Pancreas (tissue), 10 donors: Measurements from ENCODE around the gene TRAK1. TPM values are rescaled to one million over a fixed set of nuclear protein-coding genes. Genes with fewer than 3 reads are reported as not detected.
A peak's percentile ranks its signal among the peaks of the same experiment; 100 is the strongest.

ENCODE experiments used
- ATAC-seq, 4 donors: fragments of 200-7000 bp; cut with Tn5 transposase; one replicate each; pipeline versions ENCODE4 v1.8.0 to v1.9.1; 2020; ENCODE audit warnings: mild to moderate bottlenecking in 4 of 4, moderate library complexity in 4 of 4
- DNase-seq, 6 donors: peaks; one replicate each; pipeline ENCODE4 v3.0.0-alpha.2; 2020
- FAIRE-seq: peaks from 2 replicates; lab custom pipeline; 2012; peaks lifted over from hg19 to GRCh38; lab: Jason Lieb, UNC
- H3K27ac ChIP-seq, 4 donors: fragments of 200-600 bp; sonication (generic); 1 replicate in 3 of 4; 2 replicates in 1 of 4; pipeline versions ENCODE4 v1.5.0 to v1.8.0; 2020
- H3K27me3 ChIP-seq, 4 donors: fragments of 200-600 bp; one replicate each; pipeline ENCODE4 v1.8.0; 2021
- H3K36me3 ChIP-seq, 3 donors: fragments of 200-600 bp; sonication (generic) in 1 of 3; one replicate each; pipeline versions ENCODE4 v1.5.0 to v1.8.0; 2020 to 2021
- H3K4me1 ChIP-seq, 3 donors: fragments of 200-600 bp; one replicate each; pipeline ENCODE4 v1.8.0; 2021
- H3K4me3 ChIP-seq, 4 donors: fragments of 200-600 bp; sonication (generic) in 2 of 4; one replicate each; pipeline versions ENCODE4 v1.5.0 to v1.8.0; 2020 to 2021
- H3K9me3 ChIP-seq, 4 donors: fragments of 200-600 bp; one replicate each; pipeline ENCODE4 v1.8.0; 2021
- CTCF ChIP-seq, 4 donors: fragments of 200-600 bp; sonication (generic) in 3 of 4; IDR thresholded peaks; one replicate each; pipeline versions ENCODE4 v1.5.0 to v1.8.0; 2021; ENCODE audit warnings: antibody characterized with exemption in 4 of 4
- WGBS, 2 donors: extraction: QIAGEN DNeasy Blood & Tissue Kit; methylation state at CpG; one replicate each; pipeline ENCODE4 v1.1.7; 2013; 5-methylcytosine and 5-hydroxymethylcytosine counted together
- intact Hi-C, 3 donors: fragments of 100-400 bp; cut with DNase I; formaldehyde crosslinking; loops; one replicate each; pipeline versions ENCODE4 v1.11.1 to v1.14.2; 2022
- polyA plus RNA-seq, 2 donors: library from polyadenylated mRNA; stranded (reverse); fragments of 200-250 nt; gene quantifications; one replicate each; pipeline ENCODE4 v1.2.3, GENCODE V29; 2013
- total RNA-seq, 6 donors: library from RNA; stranded (reverse); fragmentation: NEBNext Ultra II Directional in 4 of 6; extraction: Animal tissue kit (Norgen Biotek cat#: 25700) in 4 of 6; gene quantifications; one replicate each; pipeline versions ENCODE4 v1.2.1 to v1.2.4, GENCODE V29; 2021 to 2023
- donor health status: healthy with polysubstance abuse.
- donor health status: DM: no; HTN: no; CAD: no; lungs with moderate emphysema.
- donor health status: DM: no; HTN: no; CAD: no.
- donor health status: control.
- donor health status: control.
- donor health status: Bipolar disorder and iron deficiency.
- donor health status: DM: yes; HTN: yes; CAD: no.
- donor health status: DM: no; HTN: no; CAD: no.
- donor health status: DM: no; HTN: no; CAD: no.
- donor health status: DM: yes; HTN: yes; CAD: no.

The TRAK1 gene
- total and polyA plus RNA-seq, 8 donors, result 9.3 to 24.3 (median 11.7) TPM

GRCh38 chr3:42134867-42135464 is 43.8 kb downstream of the TRAK1 start:
- no peak for DNase-seq
- Histone ChIP-seq H3K27me3 (no peaks in the 10 kb centered on the region), H3K4me3 (no peak overlapping the region), H3K4me1 (peaks cover 4 to 9% (median 8%) of the 10 kb centered on the region in 3 donors), H3K9me3 (no peaks in the 10 kb centered on the region), H3K36me3 (no peaks in the 10 kb centered on the region), H3K27ac (no peak overlapping the region)
- intact Hi-C loops, result no loop called here
- WGBS, 2 donors, result 88 to 89% methylated on average over 3 of the region's 3 CpGs
- ATAC-seq, result peak in 2 of 4 donors; percentile 16 to 53
- TF ChIP-seq CTCF (IDR thresholded peaks at IDR 0.05), result no peak
- no peak for FAIRE-seq

- TF ChIP-seq CTCF (IDR thresholded peaks at IDR 0.05), result no peak
- no peak overlapping the region for H3K27ac ChIP-seq
- no peaks in the 10 kb centered on the region for H3K36me3 ChIP-seq
- H3K9me3 ChIP-seq, result no peaks in the 10 kb centered on the region
- no peaks in the 10 kb centered on the region for H3K4me1 ChIP-seq
- DNase-seq (no peak), ATAC-seq (no peak), FAIRE-seq (no peak)
- H3K4me3 ChIP-seq, result no peak overlapping the region
- intact Hi-C loops, result no loop called here
- 87 to 93% methylated on average over 16 of the region's 16 CpGs for WGBS, 2 donors
- H3K27me3 ChIP-seq, result no peaks in the 10 kb centered on the region
These were observed 48.7 kb downstream of the TRAK1 start for GRCh38 chr3:42139621-42140453.

DNA sequence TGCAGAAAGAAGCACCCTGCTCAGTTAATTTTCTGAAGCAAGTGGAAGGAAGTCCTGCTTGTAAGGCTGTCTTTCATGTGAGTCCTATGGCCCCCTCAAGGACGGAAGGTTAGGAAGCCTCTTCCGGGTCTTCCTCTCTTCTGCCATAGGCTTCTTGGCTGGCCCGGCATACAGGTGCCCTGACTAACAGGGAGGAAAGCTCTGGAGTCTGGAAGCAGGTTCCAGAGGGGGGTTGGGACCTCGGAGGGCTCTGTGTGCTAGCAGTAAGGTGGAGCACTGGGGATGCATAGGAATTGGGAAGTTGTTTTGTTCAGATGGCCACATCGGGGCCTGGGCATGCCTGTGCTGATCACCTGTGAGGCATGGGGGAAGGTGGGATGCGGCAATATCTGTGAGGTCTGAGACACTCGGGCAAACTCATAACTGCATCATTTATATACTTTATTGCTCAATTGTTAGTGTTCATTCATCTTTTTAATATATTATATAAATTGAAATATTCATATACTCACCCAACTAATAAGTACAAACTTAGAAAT is 49.6 kb downstream of the TRAK1 start:
- no peaks in the 10 kb centered on the region for H3K27me3 ChIP-seq
- no peak for TF ChIP-seq CTCF (IDR thresholded peaks at IDR 0.05)
- FAIRE-seq (no peak), DNase-seq (no peak), ATAC-seq (no peak)
- 90 to 92% methylated on average over 7 of the region's 7 CpGs for WGBS, 2 donors
- H3K4me1 ChIP-seq, result no peaks in the 10 kb centered on the region
- no peaks in the 10 kb centered on the region for H3K36me3 ChIP-seq
- intact Hi-C loops, result no loop called here
- no peak overlapping the region for H3K27ac ChIP-seq
- no peak overlapping the region for H3K4me3 ChIP-seq
- no peaks in the 10 kb centered on the region for H3K9me3 ChIP-seq

- no peak for ATAC-seq
- H3K36me3 ChIP-seq, result no peaks in the 10 kb centered on the region
These were observed 52.3 kb downstream of the TRAK1 start for GRCh38 chr3:42143440-42143839.

More at GRCh38 chr3:42143440-42143839, 52.3 kb downstream of the TRAK1 start:
- Histone ChIP-seq H3K4me1 (no peaks in the 10 kb centered on the region), H3K9me3 (no peaks in the 10 kb centered on the region), H3K27me3 (no peaks in the 10 kb centered on the region), H3K4me3 (no peak overlapping the region), H3K27ac (no peak overlapping the region)
- FAIRE-seq, result no peak
- DNase-seq, result no peak
- TF ChIP-seq CTCF (IDR thresholded peaks at IDR 0.05), result no peak
- 88 to 92% methylated on average over 7 of the region's 7 CpGs for WGBS, 2 donors
- intact Hi-C loops, result no loop called here
